ENCODE measurements around the gene CLEC4M.

- TF ChIP-seq CTCF (conservative IDR thresholded peaks at IDR 0.05 in 1 of 2, IDR thresholded peaks at IDR 0.05 in 1 of 2; ENCODE audit: low read depth in 1 of 2, low read length in 2 of 2) = no peak
- no peak for TF ChIP-seq EZH2 (IDR thresholded peaks at IDR 0.05; ENCODE audit: low read length, missing control alignments)
These were observed 25.0 kb upstream of the CLEC4M start for GRCh38 chr19:7738023-7738422.
